Cardiac muscle cell (in vitro differentiated cells and primary cell): ENCODE results near the gene POPDC3. TPM values are rescaled to one million over a fixed set of nuclear protein-coding genes. Genes with fewer than 3 reads are reported as not detected.

Source experiments
- DNase-seq, 2 donors: peaks; one replicate each; pipeline versions ENCODE4 v3.0.0 to v3.0.0-alpha.2; 2010 to 2017; ENCODE audit warnings: low read depth in 1 of 2, low spot score in 1 of 2
- H3K27ac ChIP-seq: fragments of 200-600 bp; sonication (generic); 2 replicates; pipeline ENCODE4 v1.5.1; 2016
- H3K27me3 ChIP-seq: fragments of 200-600 bp; sonication (generic); 2 replicates; pipeline ENCODE4 v1.6.0; 2016; ENCODE audit warnings: control low read depth
- H3K36me3 ChIP-seq: fragments of 200-600 bp; sonication (generic); 2 replicates; pipeline ENCODE4 v1.5.1; 2016; ENCODE audit warnings: control low read depth
- H3K4me1 ChIP-seq: fragments of 200-600 bp; sonication (generic); 2 replicates; pipeline ENCODE4 v1.8.1; 2017; ENCODE audit warnings: low read depth, mild to moderate bottlenecking, mixed run types
- H3K4me3 ChIP-seq: fragments of 200-600 bp; sonication (generic); 2 replicates; pipeline ENCODE4 v1.5.1; 2016; ENCODE audit warnings: mild to moderate bottlenecking
- H3K9me3 ChIP-seq: fragments of 200-600 bp; sonication (generic); 2 replicates; pipeline ENCODE4 v1.5.1; 2017; ENCODE audit warnings: low read depth, mild to moderate bottlenecking, control low read depth
- polyA plus RNA-seq: library from polyadenylated mRNA; unstranded; fragments of >200 nt; fragmentation: Nextera tagmentation; extraction: Ambion mirVana; gene quantifications from 2 replicates; pipeline ENCODE4 v1.2.1, GENCODE V29; 2016
- total RNA-seq: library from RNA; depleted of rRNA; stranded (reverse); fragments of >200 nt; gene quantifications from 2 replicates; pipeline ENCODE4 v1.2.3, GENCODE V29; 2016
- TF ChIP-seq, protein P1 (sequence below): IDR thresholded peaks from 2 replicates; pipeline ENCODE4 v1.5.1; 2012; ENCODE audit warnings: low read depth, mild to moderate bottlenecking, low read length

POPDC3 gene
- total and polyA plus RNA-seq, 2 experiments from 2014 or later: 49.4 to 80.0 TPM

DNA sequence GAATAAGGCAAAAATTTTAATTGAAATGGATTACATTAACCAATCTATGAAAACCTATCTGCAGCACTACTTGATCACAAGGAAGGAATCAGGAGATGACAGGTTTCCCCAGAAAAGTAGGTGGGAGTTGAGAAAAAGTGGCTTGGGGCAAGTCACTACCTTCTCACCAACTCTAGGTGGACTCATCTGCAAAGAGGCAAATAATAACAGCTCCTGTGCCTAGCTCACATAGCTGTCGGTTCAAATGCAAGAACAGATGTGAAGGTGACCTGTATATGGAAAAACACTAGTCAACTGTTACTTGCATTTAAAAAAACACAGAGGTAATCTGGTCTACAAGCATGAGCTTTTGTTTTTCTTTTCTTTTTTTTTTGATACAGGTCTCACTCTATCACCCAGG, 67.2 kb downstream of the POPDC3 start:
- H3K36me3 ChIP-seq: peaks cover 72% of the 10 kb centered on the region
- H3K27me3 ChIP-seq: no peaks in the 10 kb centered on the region
- no peak overlapping the region for H3K27ac ChIP-seq
- TF ChIP-seq, protein P1, sequence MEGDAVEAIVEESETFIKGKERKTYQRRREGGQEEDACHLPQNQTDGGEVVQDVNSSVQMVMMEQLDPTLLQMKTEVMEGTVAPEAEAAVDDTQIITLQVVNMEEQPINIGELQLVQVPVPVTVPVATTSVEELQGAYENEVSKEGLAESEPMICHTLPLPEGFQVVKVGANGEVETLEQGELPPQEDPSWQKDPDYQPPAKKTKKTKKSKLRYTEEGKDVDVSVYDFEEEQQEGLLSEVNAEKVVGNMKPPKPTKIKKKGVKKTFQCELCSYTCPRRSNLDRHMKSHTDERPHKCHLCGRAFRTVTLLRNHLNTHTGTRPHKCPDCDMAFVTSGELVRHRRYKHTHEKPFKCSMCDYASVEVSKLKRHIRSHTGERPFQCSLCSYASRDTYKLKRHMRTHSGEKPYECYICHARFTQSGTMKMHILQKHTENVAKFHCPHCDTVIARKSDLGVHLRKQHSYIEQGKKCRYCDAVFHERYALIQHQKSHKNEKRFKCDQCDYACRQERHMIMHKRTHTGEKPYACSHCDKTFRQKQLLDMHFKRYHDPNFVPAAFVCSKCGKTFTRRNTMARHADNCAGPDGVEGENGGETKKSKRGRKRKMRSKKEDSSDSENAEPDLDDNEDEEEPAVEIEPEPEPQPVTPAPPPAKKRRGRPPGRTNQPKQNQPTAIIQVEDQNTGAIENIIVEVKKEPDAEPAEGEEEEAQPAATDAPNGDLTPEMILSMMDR: no peak
- H3K4me1 ChIP-seq: no peaks in the 10 kb centered on the region
- no peak overlapping the region for H3K4me3 ChIP-seq
- no peaks in the 10 kb centered on the region for H3K9me3 ChIP-seq
- peak in 1 of 2 donors; percentile 6 for DNase-seq

DNA sequence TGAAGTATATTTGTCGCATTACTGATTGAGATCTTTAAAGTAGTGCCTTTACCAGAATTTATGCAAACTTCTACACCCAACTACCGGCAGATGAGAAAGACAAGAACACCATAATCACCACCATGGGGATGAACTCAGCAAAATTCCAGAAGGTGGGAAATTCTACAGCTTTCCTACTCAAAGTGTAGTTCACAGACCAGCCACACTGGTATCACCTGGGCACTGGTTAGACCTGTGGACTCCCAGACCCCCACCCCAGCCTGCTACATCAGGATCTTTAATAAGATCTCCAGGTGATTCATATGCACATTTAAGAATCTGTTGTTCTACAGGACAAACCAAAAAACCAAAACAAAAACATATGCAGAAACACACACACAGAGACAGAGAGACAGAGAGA, 67.9 kb downstream of the POPDC3 start:
- Histone ChIP-seq H3K4me1 (no peaks in the 10 kb centered on the region), H3K4me3 (no peak overlapping the region), H3K36me3 (peaks cover 70% of the 10 kb centered on the region), H3K9me3 (no peaks in the 10 kb centered on the region), H3K27me3 (no peaks in the 10 kb centered on the region), H3K27ac (no peak overlapping the region)
- TF ChIP-seq, protein P1: no peak
- no peak for DNase-seq

DNA sequence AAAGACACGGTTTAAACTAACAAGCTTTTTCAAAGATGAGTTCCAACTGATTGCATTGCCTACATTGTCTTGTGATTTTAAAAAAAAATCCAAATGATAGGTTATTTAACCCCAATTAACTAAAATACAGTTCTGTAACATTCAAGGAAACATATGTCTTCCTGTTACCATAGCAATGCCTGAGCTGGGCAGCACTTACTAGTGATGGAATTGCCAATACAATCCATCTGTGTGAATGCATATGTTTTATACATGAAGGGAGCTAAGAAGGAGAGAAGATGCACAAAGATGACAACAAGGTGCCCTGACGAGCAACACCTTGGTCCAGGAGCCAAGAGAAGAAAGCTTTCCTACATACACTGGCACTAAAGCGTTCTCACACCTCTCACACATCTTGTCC, 68.7 kb downstream of the POPDC3 start:
- Histone ChIP-seq H3K27ac (no peak overlapping the region), H3K4me3 (no peak overlapping the region), H3K27me3 (no peaks in the 10 kb centered on the region), H3K4me1 (no peaks in the 10 kb centered on the region), H3K36me3 (peaks cover 64% of the 10 kb centered on the region), H3K9me3 (no peaks in the 10 kb centered on the region)
- TF ChIP-seq, protein P1: no peak
- DNase-seq: no peak

DNA sequence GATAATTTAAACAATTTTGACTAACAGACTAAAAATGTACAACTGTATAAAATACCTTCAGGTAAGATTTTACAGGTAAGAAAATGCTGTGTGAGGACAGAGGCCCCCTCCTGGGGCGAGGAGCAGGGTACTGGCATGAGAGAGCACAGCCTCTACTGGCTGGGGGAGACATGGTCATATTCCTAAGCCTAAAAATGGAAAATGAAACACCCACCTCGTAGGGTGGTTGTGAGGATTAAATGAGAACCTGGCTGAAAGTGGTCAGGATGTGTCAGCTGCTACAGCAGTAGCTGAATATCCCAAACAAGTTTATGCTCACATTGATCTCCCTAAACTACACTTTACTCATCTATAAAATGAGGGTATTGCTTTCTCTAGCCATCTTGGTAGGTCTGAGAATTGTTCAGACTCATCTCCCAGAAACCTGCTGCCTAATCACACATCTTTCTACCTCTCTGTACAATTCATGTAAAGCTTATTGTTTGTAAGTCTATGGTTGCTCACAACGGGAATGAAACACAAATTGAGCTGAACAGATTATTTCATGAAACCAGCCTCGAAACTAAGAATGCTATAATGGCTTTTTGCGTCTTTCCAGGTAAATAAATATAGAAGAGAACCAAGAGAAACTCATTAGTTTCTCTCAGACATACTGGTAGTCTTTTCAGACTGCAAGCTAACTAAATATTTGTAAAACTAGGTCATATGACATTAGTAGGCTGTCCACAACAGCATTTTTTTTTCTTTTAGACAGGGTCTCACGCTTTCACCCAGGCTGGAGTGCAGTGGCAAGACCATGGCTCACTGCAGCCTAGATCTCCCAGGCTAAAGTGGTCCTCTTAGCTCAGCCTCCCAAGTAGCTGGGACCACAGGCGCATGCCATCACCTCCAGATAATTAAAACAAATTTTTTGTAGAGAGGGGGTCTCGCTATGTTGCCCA, 69.6 kb downstream of the POPDC3 start:
- H3K27ac ChIP-seq: no peak overlapping the region
- TF ChIP-seq, protein P1: no peak
- H3K9me3 ChIP-seq: no peaks in the 10 kb centered on the region
- H3K4me3 ChIP-seq: no peak overlapping the region
- H3K4me1 ChIP-seq: no peaks in the 10 kb centered on the region
- peaks cover 67% of the 10 kb centered on the region for H3K36me3 ChIP-seq
- no peaks in the 10 kb centered on the region for H3K27me3 ChIP-seq
- DNase-seq: no peak

DNA sequence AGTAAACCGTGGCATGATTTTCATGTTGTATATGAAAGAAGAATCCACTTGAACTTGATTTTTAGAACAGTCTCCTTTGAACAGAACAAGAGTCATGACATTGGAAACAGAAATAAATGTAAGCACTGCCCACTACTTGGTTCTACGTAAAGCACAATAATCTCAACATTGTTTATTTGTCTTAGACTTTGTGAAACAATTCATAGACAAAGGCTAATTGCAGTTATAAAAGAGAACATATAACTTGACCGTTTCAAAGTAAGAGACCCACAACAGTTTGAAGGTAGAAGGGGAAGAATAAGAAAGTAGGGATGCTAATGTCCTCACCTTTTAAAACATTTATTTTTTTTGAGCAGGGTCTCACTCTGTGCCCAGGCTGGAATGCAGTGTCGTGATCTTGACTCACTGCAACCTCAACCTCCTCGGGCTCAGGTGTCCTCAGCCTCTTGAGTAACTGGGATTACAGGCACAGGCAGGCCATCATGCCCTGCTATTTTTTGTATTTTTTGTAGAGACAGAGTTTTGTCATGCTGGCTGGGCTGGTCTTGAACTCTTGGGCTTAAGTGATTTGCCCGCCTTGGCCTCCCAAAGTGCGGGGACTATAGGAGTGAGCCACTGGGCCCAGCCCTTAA, 71.1 kb downstream of the POPDC3 start:
- Histone ChIP-seq H3K4me1 (no peaks in the 10 kb centered on the region), H3K36me3 (peaks cover 57% of the 10 kb centered on the region), H3K27me3 (no peaks in the 10 kb centered on the region), H3K9me3 (no peaks in the 10 kb centered on the region), H3K4me3 (no peak overlapping the region), H3K27ac (no peak overlapping the region)
- DNase-seq: no peak
- TF ChIP-seq, protein P1: no peak

Other genes starting within 250 kb of the POPDC3 start
- gene LIN28B, start 222.9 kb downstream of the POPDC3 start, total RNA-seq: 9.8 and 18.6 TPM in 2 replicates
- 6.8 and 7.3 TPM in 2 replicates for gene LIN28B, start 222.9 kb downstream of the POPDC3 start, polyA plus RNA-seq
- 28.7 and 34.1 TPM in 2 replicates for gene PREP, start 223.1 kb upstream of the POPDC3 start, total RNA-seq
- gene PREP, start 223.1 kb upstream of the POPDC3 start, polyA plus RNA-seq: 67.6 and 69.0 TPM in 2 replicates